D721Med (cell line): ENCODE data around the gene CAMKK2.
"Not testable (repeated sequence)": the region's sequence is repeated elsewhere in the genome, so short reads cannot be mapped to it uniquely, and the experiment has no call there.

Experiments used
- DNase-seq: peaks from one replicate; pipeline ENCODE4 v3.0.0; 2011; ENCODE audit warnings: low spot score; ENCODE audit not compliant: insufficient read length
- FAIRE-seq: peaks from 2 replicates; lab custom pipeline; 2011; peaks lifted over from hg19 to GRCh38; lab: Jason Lieb, UNC
- CTCF ChIP-seq: IDR thresholded peaks from 2 replicates; pipeline ENCODE4 v1.5.1; 2012; ENCODE audit warnings: mild to moderate bottlenecking, control low read depth; ENCODE audit not compliant: insufficient read depth; ENCODE audit errors: missing control alignments

CAMKK2 gene

GRCh38 chr12:121202407-121203355 lies 93.8 kb downstream of the CAMKK2 start:
- TF ChIP-seq CTCF = no peak
- DNase-seq (no peak), FAIRE-seq (no peak)

- FAIRE-seq, DNase-seq: not testable (repeated sequence)
Measured at GRCh38 chr12:121201140-121201539, 95.4 kb downstream of the CAMKK2 start.

GRCh38 chr12:121198949-121199348 lies 97.6 kb downstream of the CAMKK2 start:
- DNase-seq (no peak), FAIRE-seq (no peak)
- no peak for TF ChIP-seq CTCF

GRCh38 chr12:121196902-121197301 lies 99.6 kb downstream of the CAMKK2 start:
- no peak for TF ChIP-seq CTCF
- no peak for FAIRE-seq
- DNase-seq = no peak

- DNase-seq (no peak), FAIRE-seq (no peak)
- TF ChIP-seq CTCF = no peak
Measured at GRCh38 chr12:121191151-121191550, 105.4 kb downstream of the CAMKK2 start.

- FAIRE-seq (no peak), DNase-seq (no peak)
- TF ChIP-seq CTCF = no peak
Measured at GRCh38 chr12:121190523-121191031, 105.9 kb downstream of the CAMKK2 start.

GRCh38 chr12:121189619-121190155 lies 106.8 kb downstream of the CAMKK2 start:
- FAIRE-seq (no peak), DNase-seq (no peak)
- no peak for TF ChIP-seq CTCF
